Uterus (tissue), 2 donors: ENCODE measurements around the gene KIDINS220.

Experiments
- CTCF ChIP-seq, 4 experiments: fragments of 200-600 bp in 2 of 4; fragments of 450-650 bp in 2 of 4; sonication (generic) in 2 of 4; IDR thresholded peaks; one replicate each; pipeline ENCODE4 v1.5.1; 2016 to 2019; ENCODE audit warnings: antibody characterized with exemption in 4 of 4, mild to moderate bottlenecking in 2 of 4, moderate library complexity in 1 of 4
- POLR2A ChIP-seq, 2 donors: fragments of 450-650 bp; IDR thresholded peaks; one replicate each; pipeline ENCODE4 v1.6.1; 2016; ENCODE audit warnings: antibody characterized with exemption in 2 of 2, mild to moderate bottlenecking in 1 of 2, moderate library complexity in 1 of 2

- TF ChIP-seq POLR2A (IDR thresholded peaks at IDR 0.05) (no peak), CTCF (IDR thresholded peaks at IDR 0.05) (no peak)
These were observed 355 bp upstream of the KIDINS220 start for GRCh38 chr2:8837795-8838140.
